Erythroblast (primary cell): Measurements from ENCODE around the gene RRP36.

Experiments
- GATA1 ChIP-seq: IDR thresholded peaks from 2 replicates; pipeline ENCODE4 v1.6.1; 2011; ENCODE audit warnings: low read depth, mild to moderate bottlenecking, control low read depth, low read length, moderate library complexity
- POLR2A ChIP-seq: IDR thresholded peaks from 2 replicates; pipeline ENCODE4 v1.6.1; 2011; ENCODE audit warnings: mild to moderate bottlenecking, low read length

DNA sequence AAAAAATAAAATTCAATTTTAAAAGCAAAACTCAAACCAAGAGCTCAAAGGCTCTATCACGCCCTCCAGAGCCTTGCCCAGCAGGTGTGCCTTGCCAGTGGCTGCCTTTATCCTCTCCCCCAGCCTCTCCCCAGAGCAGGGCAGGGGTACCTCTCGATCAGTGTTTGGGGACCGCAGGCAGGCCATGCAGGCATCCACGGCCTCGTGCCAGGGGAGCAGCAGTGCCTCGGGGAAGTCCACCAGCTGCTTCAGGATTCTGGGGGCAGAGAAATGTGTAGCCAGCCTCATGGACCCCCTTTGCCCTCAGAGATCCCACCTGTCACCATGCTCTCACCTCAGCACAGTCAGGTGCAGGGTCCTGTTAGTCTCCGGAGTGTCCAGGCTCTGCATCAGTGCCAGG, 26.6 kb downstream of the RRP36 start:
- no peak for TF ChIP-seq POLR2A
- TF ChIP-seq GATA1, result no peak
